ENCODE results near the gene CHMP3. TPM values are rescaled to one million over a fixed set of nuclear protein-coding genes. Genes with fewer than 3 reads are reported as not detected.
A peak's percentile ranks its signal among the peaks of the same experiment; 100 is the strongest.
"Not testable (repeated sequence)": the region's sequence is repeated elsewhere in the genome, so short reads cannot be mapped to it uniquely, and the experiment has no call there.

CHMP3 gene
- polyA plus RNA-seq, 1 experiment = 107 TPM

DNA sequence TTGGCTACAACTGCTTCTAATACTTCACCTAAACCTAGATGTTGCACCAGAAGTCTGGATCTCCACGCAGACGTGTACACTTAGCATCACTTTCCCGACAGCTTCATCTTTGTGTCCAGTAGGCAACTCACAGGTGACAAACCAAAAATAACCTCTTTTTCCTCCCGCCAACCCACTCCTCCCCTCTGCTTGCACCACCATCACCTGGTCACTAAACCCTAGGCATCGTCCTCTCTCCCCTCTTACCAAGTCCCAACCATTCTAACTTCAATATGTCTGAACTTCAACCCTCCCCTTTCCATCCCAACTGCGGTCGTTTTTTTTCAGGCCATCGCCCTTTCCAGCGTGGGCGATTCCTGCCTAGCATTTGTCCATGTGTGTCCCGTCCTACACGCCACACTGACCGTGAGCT is 413 bp upstream of the CHMP3 start:
- Histone ChIP-seq H3K27me3 (ENCODE audit: control insufficient read depth, insufficient read depth, low read length) (no peaks in the 10 kb centered on the region), H3K4me3 (ENCODE audit: low read depth, low read length) (peak overlapping the region; percentile 80), H3K36me3 (ENCODE audit: control insufficient read depth, insufficient read depth, low read length) (no peaks in the 10 kb centered on the region)
- POLR2A ChIA-PET = no interaction called here
- no peak for DNase-seq (ENCODE audit: low read depth)
- TF ChIP-seq, protein P1, sequence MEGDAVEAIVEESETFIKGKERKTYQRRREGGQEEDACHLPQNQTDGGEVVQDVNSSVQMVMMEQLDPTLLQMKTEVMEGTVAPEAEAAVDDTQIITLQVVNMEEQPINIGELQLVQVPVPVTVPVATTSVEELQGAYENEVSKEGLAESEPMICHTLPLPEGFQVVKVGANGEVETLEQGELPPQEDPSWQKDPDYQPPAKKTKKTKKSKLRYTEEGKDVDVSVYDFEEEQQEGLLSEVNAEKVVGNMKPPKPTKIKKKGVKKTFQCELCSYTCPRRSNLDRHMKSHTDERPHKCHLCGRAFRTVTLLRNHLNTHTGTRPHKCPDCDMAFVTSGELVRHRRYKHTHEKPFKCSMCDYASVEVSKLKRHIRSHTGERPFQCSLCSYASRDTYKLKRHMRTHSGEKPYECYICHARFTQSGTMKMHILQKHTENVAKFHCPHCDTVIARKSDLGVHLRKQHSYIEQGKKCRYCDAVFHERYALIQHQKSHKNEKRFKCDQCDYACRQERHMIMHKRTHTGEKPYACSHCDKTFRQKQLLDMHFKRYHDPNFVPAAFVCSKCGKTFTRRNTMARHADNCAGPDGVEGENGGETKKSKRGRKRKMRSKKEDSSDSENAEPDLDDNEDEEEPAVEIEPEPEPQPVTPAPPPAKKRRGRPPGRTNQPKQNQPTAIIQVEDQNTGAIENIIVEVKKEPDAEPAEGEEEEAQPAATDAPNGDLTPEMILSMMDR (IDR thresholded peaks at IDR 0.05; ENCODE audit: insufficient read depth, low read depth, low read length) = no peak
- CTCF ChIA-PET = no interaction called here

DNA sequence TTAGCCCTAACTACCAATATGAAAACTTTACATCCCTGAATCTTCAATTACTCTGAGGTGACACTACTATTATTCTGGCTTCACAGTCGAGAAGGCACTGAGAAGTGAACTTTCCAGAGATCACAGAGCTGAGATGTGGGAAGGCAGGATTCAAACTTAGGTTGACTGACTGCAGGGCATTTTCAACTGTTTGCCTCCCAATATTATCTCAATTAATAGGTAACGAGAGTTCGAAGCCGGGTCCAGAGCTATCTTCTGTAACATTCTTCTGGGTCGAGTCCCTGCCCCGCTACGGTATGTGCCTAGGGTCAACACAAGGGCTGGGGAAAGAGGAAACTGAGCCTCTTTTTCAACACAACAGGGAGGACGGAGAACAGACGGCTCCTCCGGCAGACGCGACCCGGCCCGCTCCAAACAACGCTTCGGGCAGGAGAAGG is 740 bp downstream of the CHMP3 start:
- H3K36me3 ChIP-seq (ENCODE audit: control insufficient read depth, insufficient read depth, low read length) = no peaks in the 10 kb centered on the region
- TF ChIP-seq, protein P1 (IDR thresholded peaks at IDR 0.05; ENCODE audit: insufficient read depth, low read depth, low read length) = no peak
- ChIA-PET POLR2A (no interaction called here), CTCF (interaction anchor here (2.0 kb wide), 1 partner anchor 10 kb away, joined by 9 read pairs; no protein-coding TSS in a partner anchor)
- H3K4me3 ChIP-seq (ENCODE audit: low read depth, low read length) = peak overlapping the region; percentile 80
- H3K27me3 ChIP-seq (ENCODE audit: control insufficient read depth, insufficient read depth, low read length) = no peaks in the 10 kb centered on the region
- DNase-seq (ENCODE audit: low read depth) = no peak

DNA sequence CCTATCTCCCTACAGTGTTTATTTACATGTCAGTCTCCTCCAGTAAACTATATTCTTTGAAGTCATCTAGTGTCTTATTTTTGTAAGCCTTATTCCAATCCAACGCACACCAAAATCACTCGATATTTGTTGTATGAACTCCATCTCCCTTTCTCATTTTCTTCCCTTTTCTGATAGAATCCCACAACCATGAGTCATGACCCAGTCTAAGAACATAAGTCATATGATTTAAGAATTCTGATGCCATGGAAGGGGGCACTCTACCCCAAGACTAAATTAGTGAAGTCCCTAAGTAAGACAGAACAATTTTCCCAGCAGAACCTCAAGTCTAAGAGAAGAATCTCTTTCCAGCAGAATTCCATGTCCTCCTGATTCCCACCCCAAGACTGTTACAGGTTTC is 5.4 kb downstream of the CHMP3 start:
- CTCF ChIA-PET = no interaction called here
- H3K4me3 ChIP-seq (ENCODE audit: low read depth, low read length) = no peak overlapping the region
- no peak for DNase-seq (ENCODE audit: low read depth)
- POLR2A ChIA-PET = no interaction called here
- TF ChIP-seq, protein P1 (IDR thresholded peaks at IDR 0.05; ENCODE audit: insufficient read depth, low read depth, low read length) = no peak
- H3K36me3 ChIP-seq (ENCODE audit: control insufficient read depth, insufficient read depth, low read length) = no peaks in the 10 kb centered on the region
- H3K27me3 ChIP-seq (ENCODE audit: control insufficient read depth, insufficient read depth, low read length) = no peaks in the 10 kb centered on the region

DNA sequence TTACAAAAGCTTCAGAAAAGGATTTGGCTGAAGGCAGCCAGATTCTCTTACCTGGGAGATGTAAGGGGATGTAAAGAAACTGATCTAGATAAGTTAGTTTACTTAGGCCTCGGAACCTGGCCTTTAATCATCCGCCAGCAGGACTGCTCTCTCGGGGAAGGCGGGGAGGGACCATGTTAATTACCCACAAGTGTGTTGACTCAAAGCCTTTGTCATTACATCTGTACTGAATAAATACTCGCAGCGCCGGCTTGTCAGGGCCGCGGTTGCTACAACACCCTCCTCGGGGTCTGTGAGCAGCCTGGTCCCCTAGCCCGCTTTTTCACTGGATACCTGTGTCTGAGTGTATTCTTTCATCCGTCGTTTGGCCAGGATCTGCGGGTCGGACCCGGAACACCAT is 6.7 kb downstream of the CHMP3 start:
- no peak for DNase-seq (ENCODE audit: low read depth)
- Histone ChIP-seq H3K4me3 (ENCODE audit: low read depth, low read length) (no peak overlapping the region), H3K27me3 (ENCODE audit: control insufficient read depth, insufficient read depth, low read length) (no peaks in the 10 kb centered on the region), H3K36me3 (ENCODE audit: control insufficient read depth, insufficient read depth, low read length) (no peaks in the 10 kb centered on the region)
- CTCF ChIA-PET = no interaction called here
- POLR2A ChIA-PET = no interaction called here
- TF ChIP-seq, protein P1 (IDR thresholded peaks at IDR 0.05; ENCODE audit: insufficient read depth, low read depth, low read length) = no peak

DNA sequence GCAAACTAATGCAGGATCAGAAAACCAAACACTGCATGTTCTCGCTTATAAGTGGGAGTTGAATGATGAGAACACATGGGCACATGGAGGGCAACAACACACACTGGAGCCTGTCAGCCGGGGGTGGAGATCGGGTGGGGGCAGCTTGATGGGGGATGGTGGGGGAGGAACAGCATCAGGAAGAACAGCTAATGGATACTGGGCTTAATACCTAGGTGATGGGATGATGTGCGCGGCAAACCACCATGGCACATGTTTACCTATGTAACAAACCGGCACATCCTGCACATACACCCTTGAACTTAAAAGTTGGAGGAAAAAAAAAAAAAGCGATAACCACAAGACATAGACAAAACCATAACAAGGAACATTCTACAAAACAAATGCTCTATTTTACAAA is 10.4 kb downstream of the CHMP3 start:
- CTCF ChIA-PET = interaction anchor here (2.6 kb wide), 1 partner anchor 9 kb away, joined by 9 read pairs; no protein-coding TSS in a partner anchor
- POLR2A ChIA-PET = no interaction called here
- Histone ChIP-seq H3K27me3 (ENCODE audit: control insufficient read depth, insufficient read depth, low read length) (no peaks in the 10 kb centered on the region), H3K36me3 (ENCODE audit: control insufficient read depth, insufficient read depth, low read length) (no peaks in the 10 kb centered on the region), H3K4me3 (ENCODE audit: low read depth, low read length) (no peak overlapping the region)
- TF ChIP-seq, protein P1 (IDR thresholded peaks at IDR 0.05; ENCODE audit: insufficient read depth, low read depth, low read length) = no peak
- DNase-seq (ENCODE audit: low read depth) = no peak

DNA sequence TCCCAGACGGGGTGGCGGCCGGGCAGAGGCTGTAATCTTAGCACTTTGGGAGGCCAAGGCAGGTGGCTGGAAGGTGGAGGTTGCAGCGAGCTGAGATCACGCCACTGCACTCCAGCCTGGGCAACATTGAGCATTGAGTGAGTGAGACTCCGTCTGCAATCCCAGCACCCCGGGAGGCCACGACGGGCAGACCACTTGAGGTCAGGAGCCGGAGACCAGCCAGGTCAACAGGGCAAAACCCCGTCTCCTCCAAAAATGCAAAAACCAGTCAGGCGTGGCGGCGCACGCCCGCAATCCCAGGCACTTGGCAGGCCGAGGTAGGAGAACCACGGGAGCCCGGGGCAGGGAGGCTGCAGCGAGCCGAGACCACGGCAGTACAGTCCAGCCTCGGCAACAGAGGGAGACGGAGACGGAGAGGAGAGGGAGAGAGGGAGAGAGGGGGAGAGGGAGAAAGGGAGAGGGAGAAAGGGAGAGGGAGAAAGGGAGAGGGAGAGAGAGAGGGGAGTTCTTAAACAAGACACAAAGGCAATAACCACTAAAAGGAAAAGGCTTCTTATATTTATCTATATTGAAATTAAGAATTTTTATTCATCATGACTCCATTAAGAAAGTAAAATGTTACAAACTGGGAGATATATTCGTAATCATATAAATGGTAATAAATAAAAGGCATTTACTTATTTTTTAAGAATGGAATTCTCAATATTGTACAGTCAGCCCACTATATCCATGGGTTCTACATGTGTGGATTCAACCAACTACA is 13.1 kb downstream of the CHMP3 start:
- POLR2A ChIA-PET; H3K27me3 ChIP-seq (ENCODE audit: control insufficient read depth, insufficient read depth, low read length); DNase-seq (ENCODE audit: low read depth); H3K36me3 ChIP-seq (ENCODE audit: control insufficient read depth, insufficient read depth, low read length); H3K4me3 ChIP-seq (ENCODE audit: low read depth, low read length): not testable (repeated sequence)
- CTCF ChIA-PET = interaction anchor here (0.9 kb wide), 1 partner anchor 9 kb away, joined by 3 read pairs; no protein-coding TSS in a partner anchor

DNA sequence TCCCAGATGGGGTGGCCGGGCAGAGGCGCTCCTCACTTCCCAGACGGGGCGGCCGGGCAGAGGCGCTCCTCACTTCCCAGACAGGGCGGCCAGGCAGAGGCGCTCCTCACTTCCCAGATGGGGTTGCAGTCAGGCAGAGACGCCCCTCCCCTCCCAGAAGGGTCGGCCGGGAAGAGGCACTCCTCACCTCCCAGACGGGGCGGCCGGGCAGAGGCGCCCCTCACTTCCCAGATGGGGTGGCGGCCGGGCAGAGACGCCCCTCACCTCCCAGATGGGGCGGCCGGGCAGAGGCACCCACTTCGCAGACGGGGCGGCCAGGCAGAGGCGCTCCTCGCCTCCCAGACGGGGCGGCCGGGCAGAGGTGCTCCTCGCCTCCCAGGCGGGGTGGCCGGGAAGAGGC is 13.8 kb downstream of the CHMP3 start:
- POLR2A ChIA-PET = not testable (repeated sequence)

DNA sequence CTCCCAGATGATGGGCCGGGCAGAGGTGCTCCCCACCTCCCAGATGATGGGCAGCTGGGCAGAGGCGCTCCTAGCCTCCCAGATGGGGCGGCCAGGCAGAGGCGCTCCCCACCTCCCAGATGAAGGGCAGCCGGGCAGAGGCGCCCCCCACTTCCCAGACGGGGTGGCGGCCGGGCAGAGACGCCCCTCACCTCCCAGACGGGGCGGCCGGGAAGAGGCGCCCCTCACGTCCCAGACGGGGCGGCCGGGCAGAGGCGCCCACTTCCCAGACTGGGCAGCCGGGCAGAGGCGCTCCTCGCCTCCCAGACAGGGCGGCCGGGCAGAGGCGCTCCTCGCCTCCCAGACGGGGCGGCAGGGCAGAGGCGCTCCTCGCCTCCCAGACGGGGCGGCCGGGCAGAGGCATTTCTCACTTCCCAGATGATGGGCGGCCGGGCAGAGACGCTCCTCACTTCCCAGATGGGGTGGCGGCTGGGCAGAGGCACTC is 14.3 kb downstream of the CHMP3 start:
- H3K4me3 ChIP-seq (ENCODE audit: low read depth, low read length); DNase-seq (ENCODE audit: low read depth); CTCF ChIA-PET; H3K36me3 ChIP-seq (ENCODE audit: control insufficient read depth, insufficient read depth, low read length); H3K27me3 ChIP-seq (ENCODE audit: control insufficient read depth, insufficient read depth, low read length); POLR2A ChIA-PET: not testable (repeated sequence)

More for the DNA sequence above, 13.8 kb downstream of the CHMP3 start:
- CTCF ChIA-PET; DNase-seq (ENCODE audit: low read depth); H3K27me3 ChIP-seq (ENCODE audit: control insufficient read depth, insufficient read depth, low read length); H3K36me3 ChIP-seq (ENCODE audit: control insufficient read depth, insufficient read depth, low read length); H3K4me3 ChIP-seq (ENCODE audit: low read depth, low read length): not testable (repeated sequence)
